Stomach (tissue), 9 donors: ENCODE data around the gene OTUD1. TPM values are rescaled to one million over a fixed set of nuclear protein-coding genes. Genes with fewer than 3 reads are reported as not detected.

ENCODE experiments used
- DNase-seq, 2 donors: peaks; one replicate each; pipeline versions ENCODE4 v3.0.0 to v3.0.0-alpha.2; 2013 to 2019
- H3K27ac ChIP-seq, 5 donors: fragments of 200-600 bp in 4 of 5; sonication (generic) in 4 of 5; one replicate each; pipeline ENCODE4 v1.5.1; 2013 to 2019; ENCODE audit warnings: mild to moderate bottlenecking in 1 of 5, moderate library complexity in 1 of 5
- H3K27me3 ChIP-seq, 3 donors: fragments of 200-600 bp; sonication (generic); one replicate each; pipeline ENCODE4 v1.5.1; 2017 to 2019; ENCODE audit warnings: mixed run types in 1 of 3
- H3K36me3 ChIP-seq, 4 donors: fragments of 200-600 bp; sonication (generic); 1 replicate in 3 of 4; 2 replicates in 1 of 4; pipeline ENCODE4 v1.5.1; 2016 to 2019
- H3K4me1 ChIP-seq, 4 donors: fragments of 200-600 bp; sonication (generic); one replicate each; pipeline ENCODE4 v1.5.1; 2016 to 2019
- H3K4me3 ChIP-seq, 4 donors: fragments of 200-600 bp; sonication (generic) in 3 of 4; one replicate each; pipeline ENCODE4 v1.5.1; 2016 to 2019; ENCODE audit warnings: mild to moderate bottlenecking in 1 of 4
- H3K9me3 ChIP-seq, 4 donors: fragments of 200-600 bp; sonication (generic); one replicate each; pipeline ENCODE4 v1.5.1; 2016 to 2019
- CTCF ChIP-seq, 7 experiments: fragments of 450-650 bp in 4 of 7; fragments of 200-600 bp in 3 of 7; sonication (generic) in 3 of 7; IDR thresholded peaks; one replicate each; pipeline ENCODE4 v1.5.1; 2016 to 2019; ENCODE audit warnings: antibody characterized with exemption in 7 of 7, control low read depth in 2 of 7, mild to moderate bottlenecking in 1 of 7
- EP300 ChIP-seq: sonication (generic); formaldehyde crosslinking; IDR thresholded peaks from one replicate; pipeline ENCODE4 v1.6.1; 2017; ENCODE audit warnings: antibody characterized with exemption
- POLR2A ChIP-seq, 4 donors: fragments of 450-650 bp; IDR thresholded peaks; one replicate each; pipeline ENCODE4 v1.6.1; 2016; ENCODE audit warnings: antibody characterized with exemption in 4 of 4, control low read depth in 2 of 4, mild to moderate bottlenecking in 1 of 4, moderate library complexity in 1 of 4
- POLR2AphosphoS5 ChIP-seq, 3 donors: sonication (generic); formaldehyde crosslinking; IDR thresholded peaks; one replicate each; pipeline ENCODE4 v1.6.1; 2016; ENCODE audit warnings: antibody characterized with exemption in 3 of 3
- WGBS, 5 donors: extraction: QIAGEN DNeasy Blood & Tissue Kit in 3 of 5; methylation state at CpG; one replicate each; pipeline versions ENCODE4 v1.1.5 to v1.1.7; 2013 to 2018; 5-methylcytosine and 5-hydroxymethylcytosine counted together
- intact Hi-C: fragments of 100-400 bp; cut with DNase I; formaldehyde crosslinking; loops from one replicate; pipeline ENCODE4 v1.15.1; 2023; ENCODE audit warnings: low total_unique reads
- polyA plus RNA-seq, 3 donors: library from polyadenylated mRNA; stranded (reverse); fragments of 200-250 nt; gene quantifications; one replicate each; pipeline ENCODE4 v1.2.3, GENCODE V29; 2013
- total RNA-seq, 5 donors: library from RNA; depleted of rRNA; stranded (reverse); fragments of >200 nt; gene quantifications; one replicate each; pipeline versions ENCODE4 v1.1.0 to v1.2.3, GENCODE V29; 2014 to 2016
- donor health status: healthy with polysubstance abuse.
- donor health status: Bipolar disorder and iron deficiency.
- donor health status: healthy.

Gene OTUD1
- total and polyA plus RNA-seq, 8 donors: 5.0 to 36.9 (median 14.9) TPM

DNA sequence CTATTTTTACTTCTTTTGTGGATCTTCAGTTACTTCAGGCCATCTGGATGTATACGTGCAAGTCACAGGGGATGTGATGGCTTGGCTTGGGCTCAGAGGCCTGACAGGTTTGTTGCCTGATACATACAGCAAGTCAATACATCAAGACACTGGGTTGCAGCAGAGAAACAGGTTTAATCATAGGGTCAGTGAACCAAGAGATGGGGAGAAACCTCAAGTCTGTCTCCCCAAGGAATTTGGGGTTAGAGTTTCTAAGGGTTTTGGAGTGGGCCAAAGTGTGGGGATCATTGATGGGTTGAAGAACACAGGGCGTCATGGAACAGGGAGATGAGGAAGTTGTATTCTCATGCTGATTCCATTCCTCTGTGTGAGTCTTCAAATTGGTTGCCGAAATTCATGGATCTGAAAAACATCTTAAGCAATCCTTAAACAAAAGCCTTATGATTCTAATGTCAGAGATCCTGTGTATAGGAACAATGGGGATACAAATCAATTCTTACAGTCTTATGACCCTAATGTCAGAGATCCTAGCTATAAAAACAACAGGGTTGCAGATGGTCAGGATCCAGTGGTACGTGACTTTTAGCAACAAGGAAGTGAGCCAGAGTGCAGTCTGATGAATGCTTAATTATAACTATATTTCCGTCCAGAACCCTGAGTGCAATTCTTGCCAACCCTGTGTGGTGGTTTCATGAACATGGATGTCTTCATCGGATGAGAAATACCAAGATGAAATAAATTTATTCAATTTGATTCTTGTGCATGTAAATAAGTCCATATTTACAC, 18.9 kb downstream of the OTUD1 start:
- Histone ChIP-seq H3K4me1 (no peaks in the 10 kb centered on the region), H3K27ac (no peak overlapping the region), H3K27me3 (no peaks in the 10 kb centered on the region), H3K36me3 (no peaks in the 10 kb centered on the region), H3K4me3 (no peak overlapping the region), H3K9me3 (no peaks in the 10 kb centered on the region)
- TF ChIP-seq POLR2A (IDR thresholded peaks at IDR 0.05) (no peak), POLR2AphosphoS5 (IDR thresholded peaks at IDR 0.05) (no peak), CTCF (IDR thresholded peaks at IDR 0.05) (no peak), EP300 (no peak)
- intact Hi-C loops: no loop called here
- no peak for DNase-seq
- WGBS, 5 donors: 85 to 90% (median 86%) methylated on average over 6 of the region's 6 CpGs

- H3K27me3 ChIP-seq: no peaks in the 10 kb centered on the region
- H3K4me3 ChIP-seq: no peak overlapping the region
- no peaks in the 10 kb centered on the region for H3K9me3 ChIP-seq
- no peaks in the 10 kb centered on the region for H3K36me3 ChIP-seq
- DNase-seq: no peak
- no peaks in the 10 kb centered on the region for H3K4me1 ChIP-seq
- no peak for TF ChIP-seq CTCF (IDR thresholded peaks at IDR 0.05)
- no peak for TF ChIP-seq POLR2AphosphoS5 (IDR thresholded peaks at IDR 0.05)
- TF ChIP-seq POLR2A (IDR thresholded peaks at IDR 0.05): no peak
- no peak for TF ChIP-seq EP300
- H3K27ac ChIP-seq: no peak overlapping the region
- intact Hi-C loops: no loop called here
- WGBS, 5 donors: 80 to 93% (median 83%) methylated on average over 6 of the region's 6 CpGs
Observed at GRCh38 chr10:23459308-23459939, 20.5 kb downstream of the OTUD1 start.

DNA sequence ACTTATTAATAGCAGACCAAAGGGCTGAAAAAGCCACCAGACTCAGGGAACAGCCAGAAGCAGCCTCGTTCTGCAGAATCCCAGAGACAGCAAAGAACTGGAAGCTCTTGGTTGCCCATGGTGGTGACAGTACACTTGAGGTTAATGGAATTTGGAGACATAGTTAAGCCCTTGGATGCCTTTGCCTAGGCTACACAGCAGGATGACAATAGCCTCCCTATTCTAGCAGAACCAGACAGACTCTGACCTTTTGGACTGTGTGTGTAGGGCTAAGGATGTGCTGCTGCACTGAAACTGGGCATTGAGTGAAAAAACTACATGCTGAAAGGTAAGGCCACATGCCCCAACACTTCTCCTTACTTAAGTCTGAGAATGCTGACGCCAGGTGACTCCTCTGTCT, 22.7 kb downstream of the OTUD1 start:
- TF ChIP-seq POLR2A (IDR thresholded peaks at IDR 0.05) (no peak), CTCF (IDR thresholded peaks at IDR 0.05) (no peak), EP300 (no peak), POLR2AphosphoS5 (IDR thresholded peaks at IDR 0.05) (no peak)
- no peak for DNase-seq

GRCh38 chr10:23467012-23467411, 28.1 kb downstream of the OTUD1 start:
- no peak for DNase-seq
- 78 to 91% (median 88%) methylated on average over 4 of the region's 4 CpGs for WGBS, 5 donors

More for the DNA sequence above, 22.7 kb downstream of the OTUD1 start:
- Histone ChIP-seq H3K27me3 (no peaks in the 10 kb centered on the region), H3K36me3 (no peaks in the 10 kb centered on the region), H3K4me3 (no peak overlapping the region), H3K9me3 (no peaks in the 10 kb centered on the region), H3K4me1 (no peaks in the 10 kb centered on the region), H3K27ac (no peak overlapping the region)
- 70 to 80% (median 77%) methylated on average over 2 of the region's 2 CpGs for WGBS, 5 donors
- intact Hi-C loops: no loop called here

More at GRCh38 chr10:23467012-23467411, 28.1 kb downstream of the OTUD1 start:
- H3K4me3 ChIP-seq: no peak overlapping the region
- H3K4me1 ChIP-seq: no peaks in the 10 kb centered on the region
- intact Hi-C loops: no loop called here
- no peak overlapping the region for H3K27ac ChIP-seq
- H3K9me3 ChIP-seq: no peaks in the 10 kb centered on the region
- no peaks in the 10 kb centered on the region for H3K27me3 ChIP-seq
- TF ChIP-seq EP300: no peak
- no peak for TF ChIP-seq POLR2A (IDR thresholded peaks at IDR 0.05)
- TF ChIP-seq CTCF (IDR thresholded peaks at IDR 0.05): no peak
- TF ChIP-seq POLR2AphosphoS5 (IDR thresholded peaks at IDR 0.05): no peak
- no peaks in the 10 kb centered on the region for H3K36me3 ChIP-seq
